ENCODE data around the gene NIT1. TPM values are rescaled to one million over a fixed set of nuclear protein-coding genes. Genes with fewer than 3 reads are reported as not detected.
"Not testable (repeated sequence)": the region's sequence is repeated elsewhere in the genome, so short reads cannot be mapped to it uniquely, and the experiment has no call there.

Gene NIT1
- total RNA-seq, 1 donor from 2014 or later = 48.6 TPM

DNA sequence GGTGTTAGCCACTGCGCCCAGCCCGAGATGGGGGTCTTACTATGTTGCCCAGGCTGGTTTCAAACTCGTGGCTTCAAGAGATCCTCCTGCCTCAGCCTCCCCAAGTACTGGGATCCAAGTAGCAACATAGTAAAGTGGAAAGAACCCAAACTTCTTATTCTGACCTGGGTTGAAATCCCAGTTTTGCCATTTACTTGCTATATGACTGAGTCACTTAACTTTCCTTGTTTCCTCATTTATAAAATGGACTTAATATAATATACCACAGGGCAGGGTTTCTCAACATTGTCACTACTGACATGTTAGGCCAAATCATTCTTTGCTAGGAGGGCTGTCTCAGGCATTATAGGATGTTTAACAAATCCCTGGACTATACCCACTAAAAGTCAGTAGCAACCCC lies 6.8 kb upstream of the NIT1 start:
- no peaks in the 10 kb centered on the region for H3K9me3 Mint-ChIP-seq
- H3K27me3 Mint-ChIP-seq (ENCODE audit: low read depth) = no peaks in the 10 kb centered on the region
- no peak for TF ChIP-seq CTCF (conservative IDR thresholded peaks at IDR 0.05)
- H3K4me3 Mint-ChIP-seq = no peak overlapping the region
- no peak overlapping the region for H3K27ac Mint-ChIP-seq (ENCODE audit: unreplicated experiment)
- no peaks in the 10 kb centered on the region for H3K36me3 Mint-ChIP-seq (ENCODE audit: low read depth)
- H3K4me1 Mint-ChIP-seq = peaks cover 6% of the 10 kb centered on the region
- DNase-seq (ENCODE audit: low read depth, low spot score) = no peak

- Mint-ChIP-seq H3K4me1 (peaks cover 10% of the 10 kb centered on the region), H3K9me3 (no peaks in the 10 kb centered on the region), H3K27ac (ENCODE audit: unreplicated experiment) (no peak overlapping the region), H3K4me3 (no peak overlapping the region), H3K36me3 (ENCODE audit: low read depth) (no peaks in the 10 kb centered on the region), H3K27me3 (ENCODE audit: low read depth) (no peaks in the 10 kb centered on the region)
- TF ChIP-seq CTCF (conservative IDR thresholded peaks at IDR 0.05) = no peak
- DNase-seq (ENCODE audit: low read depth, low spot score) = no peak
These were observed 6.4 kb upstream of the NIT1 start for GRCh38 chr1:161111527-161111926.

- Mint-ChIP-seq H3K4me3 (peak overlapping the region; percentile 29), H3K9me3 (no peaks in the 10 kb centered on the region), H3K27me3 (ENCODE audit: low read depth) (no peaks in the 10 kb centered on the region), H3K27ac (ENCODE audit: unreplicated experiment) (no peak overlapping the region), H3K4me1 (peaks cover 26% of the 10 kb centered on the region), H3K36me3 (ENCODE audit: low read depth) (no peaks in the 10 kb centered on the region)
- no peak for DNase-seq (ENCODE audit: low read depth, low spot score)
- TF ChIP-seq CTCF (conservative IDR thresholded peaks at IDR 0.05) = no peak
These were observed 4.0 kb upstream of the NIT1 start for GRCh38 chr1:161113915-161114314.

- peaks cover 1% of the 10 kb centered on the region for H3K36me3 Mint-ChIP-seq (ENCODE audit: low read depth)
- no peak overlapping the region for H3K4me3 Mint-ChIP-seq
- no peak for TF ChIP-seq CTCF (conservative IDR thresholded peaks at IDR 0.05)
- DNase-seq (ENCODE audit: low read depth, low spot score) = no peak
- no peaks in the 10 kb centered on the region for H3K27me3 Mint-ChIP-seq (ENCODE audit: low read depth)
- peaks cover 33% of the 10 kb centered on the region for H3K4me1 Mint-ChIP-seq
- H3K27ac Mint-ChIP-seq (ENCODE audit: unreplicated experiment) = no peak overlapping the region
- no peaks in the 10 kb centered on the region for H3K9me3 Mint-ChIP-seq
These were observed 3.3 kb upstream of the NIT1 start for GRCh38 chr1:161114556-161114955.

DNA sequence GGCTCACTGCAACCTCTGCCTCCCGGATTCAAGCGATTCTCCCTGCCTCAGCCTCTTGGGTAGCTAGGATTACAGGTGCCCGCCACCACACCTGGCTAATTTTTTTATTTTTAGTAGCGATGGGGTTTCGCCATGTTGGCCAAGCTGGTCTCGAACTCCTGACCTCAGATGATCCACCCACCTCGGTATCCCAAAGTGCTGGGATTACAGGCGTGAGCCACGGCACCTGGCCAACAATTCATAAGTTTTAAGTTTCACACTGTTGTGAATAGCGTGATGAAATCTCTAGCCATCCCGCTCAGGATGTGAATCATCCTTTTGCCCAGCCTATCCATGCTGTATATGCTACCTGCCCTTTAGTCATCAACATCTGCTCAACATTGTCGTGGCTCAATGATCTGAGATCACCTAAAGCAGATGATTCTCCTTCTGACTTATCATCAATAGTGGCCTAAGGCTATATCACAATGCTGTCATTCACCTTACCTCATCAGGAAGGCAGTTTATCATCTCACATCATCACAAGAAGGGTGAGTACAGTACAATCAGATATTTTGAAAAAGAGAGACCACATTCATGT lies 2.7 kb upstream of the NIT1 start:
- no peak for DNase-seq (ENCODE audit: low read depth, low spot score)
- Mint-ChIP-seq H3K4me3 (peak overlapping the region; percentile 98), H3K27ac (ENCODE audit: unreplicated experiment) (no peak overlapping the region), H3K27me3 (ENCODE audit: low read depth) (no peaks in the 10 kb centered on the region), H3K4me1 (peaks cover 37% of the 10 kb centered on the region), H3K36me3 (ENCODE audit: low read depth) (peaks cover 4% of the 10 kb centered on the region), H3K9me3 (no peaks in the 10 kb centered on the region)
- TF ChIP-seq CTCF (conservative IDR thresholded peaks at IDR 0.05) = no peak

DNA sequence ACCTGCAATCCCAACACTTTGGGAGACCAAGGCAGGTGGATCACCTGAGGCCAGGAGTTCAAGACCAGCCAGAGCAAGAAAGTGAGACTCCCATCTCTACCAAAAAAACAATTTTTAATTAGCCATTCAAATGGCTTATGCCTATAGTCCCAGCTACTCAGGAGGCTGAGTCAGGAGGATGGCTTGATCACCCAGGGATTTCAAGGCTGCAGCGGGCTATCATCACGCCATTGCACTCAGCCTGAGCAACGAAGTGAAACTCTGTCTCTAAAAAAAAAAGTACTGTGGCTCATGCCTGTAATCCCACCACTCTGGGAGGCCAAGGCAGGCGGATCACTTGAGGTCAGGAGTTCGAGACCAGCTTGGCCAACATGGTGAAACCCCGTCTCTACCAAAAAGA lies 1.9 kb upstream of the NIT1 start:
- not testable (repeated sequence) for DNase-seq (ENCODE audit: low read depth, low spot score); H3K27me3 Mint-ChIP-seq (ENCODE audit: low read depth)

More for the DNA sequence above, 1.9 kb upstream of the NIT1 start:
- peak overlapping the region; percentile 98 for H3K4me3 Mint-ChIP-seq
- H3K4me1 Mint-ChIP-seq = peaks cover 37% of the 10 kb centered on the region
- H3K27ac Mint-ChIP-seq (ENCODE audit: unreplicated experiment); H3K9me3 Mint-ChIP-seq; H3K36me3 Mint-ChIP-seq (ENCODE audit: low read depth): not testable (repeated sequence)

Measured in neural crest cell (in vitro differentiated cells).